HG02852 (cell line): ENCODE results near the gene SBF2.
"Not testable (repeated sequence)": the region's sequence is repeated elsewhere in the genome, so short reads cannot be mapped to it uniquely, and the experiment has no call there.

Experiments
- ATAC-seq: cut with Tn5 transposase; IDR thresholded peaks from one replicate; pipeline ENCODE4 v1.9.1; 2021; ENCODE audit warnings: mild to moderate bottlenecking, moderate library complexity; ENCODE audit not compliant: unreplicated experiment

SBF2 gene

DNA sequence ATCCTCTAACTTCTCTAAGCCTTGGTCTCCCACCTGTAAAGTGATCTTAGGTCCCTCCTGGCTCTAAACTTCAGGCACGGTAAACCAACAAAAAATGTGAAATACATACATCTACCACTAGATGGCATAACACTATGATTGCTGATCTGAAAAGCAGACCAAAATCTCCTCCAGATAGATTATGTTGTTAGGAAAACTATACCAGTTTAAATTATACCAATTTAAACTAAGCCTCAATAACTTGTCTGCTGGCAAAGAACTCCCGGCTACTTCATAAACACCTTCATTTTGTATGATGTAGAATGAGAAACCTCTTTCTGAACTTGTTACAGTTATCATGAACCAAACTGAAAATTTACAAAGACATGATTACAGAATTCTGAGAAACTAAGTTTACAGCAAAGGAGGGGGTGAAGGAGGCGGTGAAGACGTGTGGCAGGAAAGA, 85.9 kb downstream of the SBF2 start:
- no peak for ATAC-seq

DNA sequence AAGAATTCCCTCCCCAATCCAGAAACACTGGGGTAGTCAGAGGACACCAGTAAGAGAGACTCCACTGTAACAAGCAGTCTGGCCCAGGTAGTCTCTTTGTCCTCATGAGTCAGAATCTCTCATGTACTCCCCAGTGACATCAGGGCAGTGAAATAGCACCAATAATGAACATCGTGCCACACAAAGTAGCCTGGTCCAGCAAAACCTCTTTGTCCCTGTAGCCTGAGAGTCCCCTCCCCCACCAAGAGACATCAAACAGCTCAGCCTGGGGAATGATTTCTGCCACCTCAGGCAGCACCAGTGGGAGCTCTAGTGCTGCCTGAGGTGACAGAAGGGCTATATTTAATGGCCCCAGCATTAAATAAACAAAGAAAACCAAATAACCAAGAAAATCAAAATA, 88.1 kb downstream of the SBF2 start:
- no peak for ATAC-seq

DNA sequence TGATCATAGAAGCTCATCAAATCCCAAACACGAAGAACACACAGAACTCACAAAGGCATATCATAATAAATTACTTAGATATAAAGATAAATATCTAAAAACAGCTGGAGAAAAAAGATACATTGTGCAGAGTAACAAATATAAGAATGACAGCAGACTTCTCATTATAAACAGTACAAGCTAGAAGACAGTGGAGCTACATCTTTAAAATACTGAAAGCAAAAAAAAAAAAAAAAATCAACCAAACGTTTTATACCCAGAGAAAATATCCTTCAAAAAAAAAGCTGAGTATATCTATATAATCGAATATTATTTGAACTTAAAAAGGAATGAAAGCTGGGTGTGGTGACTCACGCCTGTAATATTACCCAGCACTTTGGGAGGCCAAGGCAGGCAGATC, 90.0 kb downstream of the SBF2 start:
- no peak for ATAC-seq

DNA sequence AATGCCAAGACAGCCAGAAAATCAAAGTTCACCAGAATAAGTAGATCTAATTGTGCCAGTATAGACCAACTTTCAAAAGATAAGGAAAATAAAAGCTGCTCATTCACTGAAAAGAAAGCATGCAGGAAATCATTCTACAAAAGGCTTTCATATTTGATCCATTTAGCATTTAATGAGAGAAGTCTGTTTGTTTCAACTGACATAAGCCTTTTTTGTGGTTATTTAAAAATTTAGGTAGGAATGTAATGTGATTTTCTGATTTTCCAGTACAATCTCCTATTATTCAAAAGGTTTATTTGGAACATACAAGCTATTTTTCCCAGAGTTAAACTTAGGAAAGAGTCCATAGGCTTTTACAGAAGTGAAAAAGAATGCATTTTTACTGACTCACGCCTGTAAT, 92.7 kb downstream of the SBF2 start:
- no peak for ATAC-seq

DNA sequence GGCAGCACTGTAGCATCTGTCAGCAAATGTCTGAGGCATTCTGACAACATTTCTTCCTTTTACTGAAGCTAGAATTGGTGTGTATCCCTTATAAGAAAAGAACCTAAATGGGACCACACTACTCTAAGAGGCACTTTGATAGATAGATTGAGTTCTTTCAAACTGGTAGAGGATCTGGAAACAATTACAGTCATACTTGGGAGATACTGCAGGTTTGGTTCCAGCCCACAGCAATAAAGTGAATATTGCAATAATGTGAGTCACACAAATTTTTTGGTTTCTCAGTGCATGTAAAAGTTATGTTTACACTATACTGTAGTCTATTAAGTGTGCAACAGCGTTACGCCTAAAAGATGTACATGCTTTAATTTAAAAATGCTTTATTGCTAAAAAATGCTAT, 96.9 kb downstream of the SBF2 start:
- ATAC-seq = no peak

DNA sequence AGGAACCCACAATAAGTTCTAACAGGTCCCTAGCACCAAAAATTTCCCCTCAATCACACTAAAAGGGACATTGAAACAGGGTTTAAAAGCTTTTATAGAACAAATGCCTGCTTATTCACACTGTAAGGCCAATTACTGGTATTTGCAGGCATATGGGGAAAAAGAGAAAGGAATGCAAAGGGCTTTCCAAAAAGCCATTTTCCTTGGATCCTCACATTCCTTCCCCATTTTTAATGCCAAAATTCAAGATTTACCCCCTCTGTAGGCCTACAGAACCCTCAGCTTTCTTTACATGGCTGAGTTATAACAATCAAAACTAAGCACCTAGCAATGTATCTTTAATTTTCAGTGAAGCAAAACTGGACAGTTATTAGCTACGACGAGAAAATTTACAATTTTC, 102.0 kb downstream of the SBF2 start:
- no peak for ATAC-seq

DNA sequence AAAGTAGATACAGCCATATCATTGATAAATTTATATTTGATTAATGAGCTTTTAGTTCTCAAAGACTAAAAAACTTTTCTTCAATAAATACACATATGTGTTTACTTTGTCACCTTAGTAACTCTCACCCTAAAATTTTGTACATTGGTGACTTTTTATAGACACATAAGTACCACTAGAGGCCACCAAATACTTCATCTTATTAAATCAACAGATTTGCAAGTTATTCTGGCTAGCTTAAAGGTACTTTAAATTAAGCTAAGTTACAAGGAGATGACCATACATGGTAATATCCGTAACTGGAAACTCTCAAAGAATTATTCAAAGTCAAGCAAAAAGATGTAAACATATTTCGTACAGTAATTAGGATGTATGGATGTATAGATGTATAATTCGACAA, 112.2 kb downstream of the SBF2 start:
- ATAC-seq = no peak

DNA sequence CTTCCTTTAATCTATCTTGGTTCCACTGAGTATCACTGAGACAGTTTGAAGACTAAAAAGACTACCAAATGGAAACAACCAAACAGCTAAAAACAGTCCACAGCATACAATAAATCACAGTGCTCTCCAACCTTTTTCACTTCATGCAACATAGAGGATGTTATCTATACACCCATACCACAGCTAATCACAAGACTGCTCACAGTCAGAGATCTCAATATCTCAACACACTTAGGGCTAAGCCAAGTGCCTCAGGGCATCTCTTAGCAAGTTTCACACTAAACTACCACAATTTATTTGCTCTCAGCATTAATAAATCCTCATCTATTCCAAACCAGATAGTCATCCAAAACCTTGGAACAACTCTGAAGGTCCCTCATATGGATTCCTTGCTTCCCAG, 129.4 kb downstream of the SBF2 start:
- ATAC-seq = no peak

DNA sequence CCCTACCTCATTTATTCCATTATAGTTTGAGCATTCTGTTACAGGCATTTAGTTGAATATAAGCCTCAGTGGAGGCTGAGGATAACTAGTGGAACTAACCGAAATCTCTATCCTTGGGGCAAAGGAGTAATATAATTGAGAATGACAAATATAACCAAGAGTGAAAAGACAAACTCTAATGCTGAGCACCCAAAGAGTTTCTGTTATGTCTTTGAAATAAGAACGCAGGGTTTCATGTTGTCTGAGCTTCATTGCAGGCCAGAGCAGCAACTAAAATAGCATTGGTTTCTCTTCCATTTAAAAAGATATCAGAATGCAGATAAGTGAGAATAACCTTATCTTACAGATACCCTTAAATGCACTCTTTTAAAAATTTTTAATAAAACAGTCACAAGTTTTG, 131.8 kb downstream of the SBF2 start:
- ATAC-seq = no peak

DNA sequence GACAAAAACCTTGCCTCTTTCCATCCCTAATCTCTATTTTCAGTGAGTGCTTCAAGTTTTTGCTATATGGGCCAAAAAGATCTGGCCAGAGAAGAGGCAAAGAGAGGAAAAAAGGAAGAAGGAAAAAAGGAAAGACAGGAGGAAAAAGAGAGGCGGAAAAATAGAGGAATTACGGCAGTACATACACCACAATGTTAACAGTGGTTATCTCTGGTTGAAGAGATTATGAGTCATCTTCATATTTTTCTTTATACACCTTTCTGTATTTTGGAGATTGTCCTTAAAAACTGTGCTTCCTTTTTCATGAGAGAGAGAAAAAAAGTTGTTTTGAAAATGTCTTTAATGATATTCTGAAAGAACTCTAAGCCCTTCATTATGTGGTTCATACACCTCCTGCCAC, 133.7 kb downstream of the SBF2 start:
- no peak for ATAC-seq

DNA sequence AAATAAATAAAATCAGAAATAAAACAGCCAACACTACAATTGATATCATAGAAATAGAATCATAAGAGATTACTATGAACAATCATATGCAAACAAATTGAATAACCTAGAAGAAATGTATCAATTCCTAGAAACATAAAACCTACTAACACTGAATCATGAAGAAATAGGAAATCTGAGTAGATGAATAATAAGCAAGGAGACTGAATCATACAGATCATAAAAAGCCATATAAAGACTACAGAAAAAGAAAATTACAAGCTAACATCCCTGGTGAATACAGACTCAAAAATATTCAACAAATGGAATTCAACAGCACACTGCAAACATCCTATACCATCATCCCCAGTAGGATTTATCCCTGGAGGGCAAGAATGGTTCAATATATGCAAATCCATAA, 135.6 kb downstream of the SBF2 start:
- ATAC-seq = no peak

DNA sequence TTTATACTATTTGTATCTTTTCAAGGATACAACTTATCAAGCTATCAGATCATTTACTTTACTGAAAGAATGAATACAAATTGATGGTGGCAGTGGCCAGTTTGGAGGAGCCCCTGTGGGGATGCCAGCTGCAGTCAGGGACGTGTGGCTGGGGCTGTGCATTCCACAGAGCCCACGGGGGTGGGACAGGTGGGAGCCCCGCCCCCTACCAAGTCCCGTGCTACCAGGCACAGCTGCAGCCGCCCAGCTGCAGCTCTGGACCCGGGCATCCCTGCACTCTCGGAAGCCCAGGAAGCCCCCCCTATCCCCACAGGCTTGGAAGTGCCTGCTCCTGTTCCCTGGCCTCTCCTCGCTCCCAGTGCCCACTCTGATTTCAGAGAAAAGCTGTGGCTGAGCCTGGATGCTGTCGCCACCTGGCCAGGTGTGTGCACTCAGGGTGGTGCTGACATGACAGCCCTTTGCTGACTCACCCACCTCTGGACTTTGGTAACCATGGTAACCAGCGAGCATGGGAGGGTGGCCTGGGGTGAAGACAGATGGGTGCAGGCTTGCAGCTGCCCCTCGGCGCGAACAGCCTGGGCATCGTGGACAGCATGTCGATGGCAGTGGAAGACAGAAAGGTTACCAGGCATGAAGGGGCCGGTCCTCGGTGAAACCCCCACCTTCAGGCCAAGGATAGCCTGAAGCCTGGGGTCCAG, 138.1 kb downstream of the SBF2 start:
- ATAC-seq = no peak

DNA sequence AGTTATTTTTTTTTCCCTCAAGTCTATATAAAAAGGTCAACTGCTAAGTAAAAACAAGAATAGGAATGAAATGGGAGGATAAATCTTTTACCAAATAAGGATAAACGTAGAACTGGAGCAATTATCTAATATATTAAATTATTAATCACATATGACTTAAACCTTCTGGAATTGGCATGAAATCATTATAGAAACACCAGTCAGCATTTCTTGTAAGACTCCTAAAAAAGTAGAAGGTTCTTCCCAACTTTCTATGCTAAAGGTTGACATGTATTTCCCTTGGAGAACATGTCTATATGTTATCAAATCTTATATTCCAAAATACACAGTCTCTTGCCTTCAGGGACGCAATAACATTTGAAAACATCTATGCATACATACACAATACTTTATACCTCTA, 143.2 kb downstream of the SBF2 start:
- ATAC-seq = no peak

DNA sequence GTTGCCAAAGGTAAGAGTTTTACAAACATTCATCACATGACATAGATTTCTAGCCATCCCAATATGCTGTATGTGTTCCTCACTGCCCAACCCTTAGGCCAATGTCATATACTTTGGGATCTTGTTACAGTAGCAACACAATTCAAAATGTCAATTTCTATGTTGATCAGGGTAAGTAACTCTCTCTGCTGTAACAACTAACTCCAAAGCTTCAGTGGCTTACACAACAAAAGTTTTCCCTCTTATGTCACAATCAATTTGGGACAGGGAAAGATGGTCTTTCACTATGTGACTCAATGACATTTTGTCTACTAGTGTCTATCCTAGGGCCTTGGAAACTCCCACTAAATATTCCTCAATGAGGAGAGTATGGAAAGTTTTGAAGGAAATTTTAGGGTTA, 144.5 kb downstream of the SBF2 start:
- ATAC-seq = no peak

DNA sequence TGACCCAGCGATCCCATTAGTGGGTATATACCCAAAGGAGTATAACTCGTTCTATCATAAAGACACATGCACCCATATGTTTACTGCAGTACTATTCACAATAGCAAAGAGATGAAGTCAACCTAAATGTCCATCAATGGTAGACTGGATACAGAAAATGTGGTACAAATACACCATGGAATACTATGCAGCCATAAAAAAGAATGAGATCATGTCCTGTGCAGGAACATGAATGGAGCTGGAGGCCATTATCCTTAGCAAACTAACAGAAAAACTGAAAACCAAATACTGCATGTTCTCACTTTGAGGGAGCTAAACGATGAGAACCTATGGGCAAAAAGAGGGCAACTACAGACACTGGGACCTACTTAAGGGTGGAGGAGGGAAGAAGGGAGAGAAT, 146.8 kb downstream of the SBF2 start:
- ATAC-seq = no peak

DNA sequence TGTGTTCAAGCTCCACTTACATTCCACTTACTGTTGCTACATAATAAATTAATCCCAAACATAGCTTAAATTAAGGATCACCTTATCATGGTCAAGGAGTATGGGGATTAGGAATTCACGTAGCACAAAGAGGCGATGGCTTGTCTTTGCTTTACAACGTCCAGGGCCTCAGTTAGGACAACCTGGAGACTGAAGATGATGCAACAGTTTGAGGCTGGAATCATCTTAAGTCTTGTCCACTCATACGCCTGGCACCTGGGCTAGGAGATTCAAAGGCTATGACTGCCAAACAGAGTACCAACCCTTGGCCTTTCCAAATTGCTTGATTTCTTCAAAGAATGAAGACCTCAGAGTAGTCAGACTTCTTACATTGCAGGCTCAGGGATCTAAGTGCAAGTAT, 149.1 kb downstream of the SBF2 start:
- no peak for ATAC-seq

DNA sequence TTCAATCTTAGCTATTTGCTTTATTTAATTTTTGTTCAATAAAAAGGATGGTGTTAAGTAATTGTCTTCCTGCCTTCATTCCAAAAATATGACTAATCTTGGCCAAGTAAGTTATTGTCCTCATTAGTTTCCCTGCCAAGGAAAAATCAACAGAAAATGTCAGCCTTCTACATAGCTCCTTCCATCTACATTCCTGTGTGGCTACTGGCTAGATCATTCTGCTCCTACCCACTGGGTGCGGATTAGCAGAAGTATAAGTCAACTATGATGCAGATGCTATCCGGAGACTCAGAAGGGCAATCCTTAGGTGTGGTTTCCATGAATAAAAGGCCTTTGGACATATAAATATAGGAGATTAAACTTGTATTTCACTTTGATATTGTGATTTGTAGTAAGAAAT, 154.4 kb downstream of the SBF2 start:
- ATAC-seq = no peak

DNA sequence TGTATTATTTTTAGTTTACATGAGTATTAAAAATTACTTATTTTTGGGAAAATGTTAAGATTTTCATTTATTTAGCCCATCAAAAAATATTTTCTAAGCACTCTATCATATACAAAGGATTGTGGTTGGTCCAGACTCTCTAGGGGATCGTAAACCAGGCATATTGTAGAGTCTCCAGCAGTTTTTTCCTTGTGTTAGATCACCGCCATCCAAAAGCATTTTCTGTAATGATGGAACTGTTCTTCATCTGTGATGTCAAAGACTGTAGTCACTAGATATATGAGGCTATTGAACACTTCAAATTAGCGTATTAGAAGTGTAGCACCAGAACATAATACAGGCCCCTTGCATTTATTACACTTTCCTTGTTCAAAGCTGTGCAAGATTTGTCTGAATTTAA, 154.9 kb downstream of the SBF2 start:
- no peak for ATAC-seq

DNA sequence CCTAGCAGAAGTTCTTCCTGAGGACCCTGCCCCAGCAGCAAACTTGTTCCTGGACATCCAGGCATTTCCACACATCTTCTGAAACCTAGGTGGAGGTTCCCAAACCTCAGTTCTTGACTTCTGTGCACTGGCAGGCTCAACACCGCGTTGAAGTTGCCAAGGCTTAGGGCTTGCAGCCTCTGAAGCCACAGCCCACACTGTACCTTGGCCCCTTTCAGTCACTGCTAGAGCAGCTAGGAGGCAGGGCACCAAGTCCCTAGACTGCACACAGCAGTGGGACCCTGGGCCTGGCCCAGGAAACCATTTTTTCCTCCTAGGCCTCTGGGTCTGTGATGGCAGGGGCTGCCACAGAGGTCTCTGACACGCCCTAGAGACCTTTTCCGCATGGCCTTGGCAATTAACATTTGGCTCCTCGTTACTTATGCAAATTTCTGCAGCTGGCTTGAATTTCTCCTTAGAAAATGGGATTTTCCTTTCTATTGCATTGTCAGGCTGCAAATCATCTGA, 159.0 kb downstream of the SBF2 start:
- no peak for ATAC-seq

DNA sequence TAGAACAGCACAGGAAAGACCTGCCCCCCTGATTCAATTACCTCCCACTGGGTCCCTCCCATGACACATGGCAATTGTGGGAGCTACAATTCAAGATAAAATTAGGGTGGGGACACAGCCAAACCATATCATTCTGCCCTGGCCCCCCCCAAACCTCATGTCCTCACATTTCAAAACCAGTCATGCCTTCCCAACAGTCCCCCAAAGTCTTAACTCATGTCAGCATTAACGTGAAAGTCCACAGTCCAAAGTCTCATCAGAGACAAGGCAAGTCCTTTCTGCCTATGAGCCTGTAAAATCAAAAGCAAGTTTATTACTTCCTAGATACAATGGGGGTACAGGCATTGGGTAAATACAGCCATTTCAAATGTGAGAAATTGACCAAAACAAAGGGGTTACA, 159.8 kb downstream of the SBF2 start:
- not testable (repeated sequence) for ATAC-seq

DNA sequence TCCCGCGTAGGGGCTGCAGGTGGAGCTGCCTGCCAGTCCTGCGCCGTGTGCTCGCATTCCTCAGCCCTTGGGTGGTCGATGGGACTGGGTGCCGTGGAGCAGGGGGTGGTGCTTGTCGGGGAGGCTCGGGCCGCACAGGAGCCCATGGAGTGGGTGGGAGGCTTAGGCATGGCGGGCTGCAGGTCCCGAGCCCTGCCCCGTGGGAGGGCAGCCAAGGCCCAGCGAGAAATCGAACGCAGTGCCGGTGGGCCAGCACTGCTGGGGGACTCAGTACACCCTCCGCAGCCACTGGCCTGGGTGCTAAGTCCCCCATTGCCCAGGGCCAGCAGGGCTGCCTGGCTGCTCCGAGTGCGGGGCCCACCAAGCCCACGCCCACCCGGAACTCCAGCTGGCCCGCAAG, 160.8 kb downstream of the SBF2 start:
- not testable (repeated sequence) for ATAC-seq

DNA sequence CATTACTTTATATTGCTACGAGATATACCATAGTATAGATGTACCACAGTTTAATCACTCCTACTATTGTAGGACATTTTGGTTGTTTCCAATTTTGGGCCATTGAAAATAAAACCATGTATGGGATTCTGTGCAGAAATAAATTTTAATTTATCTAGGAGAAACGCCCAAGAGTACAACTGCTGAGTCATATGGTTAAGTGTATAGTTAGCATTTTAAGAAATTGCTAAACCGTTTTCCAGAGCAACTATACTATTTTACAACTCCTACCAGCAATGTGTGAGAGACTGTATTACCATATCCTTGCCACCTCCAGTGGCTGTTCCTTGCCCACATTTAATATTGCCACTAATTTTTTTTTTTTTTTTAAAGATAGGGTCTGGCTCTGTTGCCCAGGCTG, 163.1 kb downstream of the SBF2 start:
- no peak for ATAC-seq

DNA sequence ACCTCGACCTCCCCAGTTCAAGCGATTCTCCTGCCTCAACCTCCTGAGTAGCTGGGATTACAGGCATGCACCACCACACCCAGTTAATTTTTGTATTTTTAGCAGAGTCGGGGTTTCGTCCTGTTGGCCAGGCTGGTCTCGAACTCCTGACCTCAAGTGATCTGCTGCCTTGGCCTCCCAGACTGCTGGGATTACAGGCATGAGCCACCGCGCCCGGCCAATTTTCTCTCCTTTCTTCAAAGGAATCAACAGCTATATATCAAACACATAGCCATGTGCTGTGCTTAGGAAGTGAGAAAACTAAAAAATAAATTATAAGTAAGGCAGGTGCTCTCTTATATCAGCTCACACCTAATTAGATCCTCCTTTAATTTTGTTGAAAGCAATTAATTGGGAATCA, 164.8 kb downstream of the SBF2 start:
- ATAC-seq = not testable (repeated sequence)
